ENCODE results near the gene FAM20C. TPM values are rescaled to one million over a fixed set of nuclear protein-coding genes. Genes with fewer than 3 reads are reported as not detected.

The FAM20C gene
- total RNA-seq, 1 donor from 2014 or later, result 90.8 TPM

GRCh38 chr7:213324-213993 is 21.1 kb downstream of the FAM20C start:
- Histone ChIP-seq H3K27me3 (no peaks in the 10 kb centered on the region), H3K4me1 (peaks cover 0 to 3% of the 10 kb centered on the region in 2 donors), H3K4me3 (no peak overlapping the region), H3K36me3 (peaks cover 31 to 44% of the 10 kb centered on the region in 2 donors), H3K9me3 (no peaks in the 10 kb centered on the region), H3K27ac (no peak overlapping the region)
- TF ChIP-seq CTCF (IDR thresholded peaks at IDR 0.05), result no peak
- intact Hi-C loops (cut with DNase I), result no loop called here
- no peak for DNase-seq (ENCODE audit: low spot score in 2 of 2)

GRCh38 chr7:214410-215212 is 22.2 kb downstream of the FAM20C start:
- Histone ChIP-seq H3K4me3 (no peak overlapping the region), H3K27ac (no peak overlapping the region), H3K36me3 (peaks cover 27 to 42% of the 10 kb centered on the region in 2 donors), H3K4me1 (peaks cover 0 to 3% of the 10 kb centered on the region in 2 donors), H3K9me3 (no peaks in the 10 kb centered on the region), H3K27me3 (no peaks in the 10 kb centered on the region)
- DNase-seq (ENCODE audit: low spot score in 2 of 2), result no peak
- intact Hi-C loops (cut with DNase I), result no loop called here
- TF ChIP-seq CTCF (IDR thresholded peaks at IDR 0.05), result no peak

- no peak for DNase-seq (ENCODE audit: low spot score in 2 of 2)
- H3K4me1 ChIP-seq, result peaks cover 0 to 3% of the 10 kb centered on the region in 2 donors
- no peak for TF ChIP-seq CTCF (IDR thresholded peaks at IDR 0.05)
- intact Hi-C loops (cut with DNase I), result no loop called here
- H3K4me3 ChIP-seq, result no peak overlapping the region
- no peaks in the 10 kb centered on the region for H3K27me3 ChIP-seq
- H3K36me3 ChIP-seq, result peaks cover 16 to 29% of the 10 kb centered on the region in 2 donors
- no peak overlapping the region for H3K27ac ChIP-seq
- H3K9me3 ChIP-seq, result no peaks in the 10 kb centered on the region
These were observed 24.3 kb downstream of the FAM20C start for GRCh38 chr7:216360-217300.

- H3K4me3 ChIP-seq, result no peak overlapping the region
- DNase-seq (ENCODE audit: low spot score in 2 of 2), result no peak
- intact Hi-C loops (cut with DNase I), result no loop called here
- H3K27me3 ChIP-seq, result no peaks in the 10 kb centered on the region
- no peak overlapping the region for H3K27ac ChIP-seq
- peaks cover 0 to 3% of the 10 kb centered on the region in 2 donors for H3K4me1 ChIP-seq
- no peak for TF ChIP-seq CTCF (IDR thresholded peaks at IDR 0.05)
- peaks cover 16 to 24% of the 10 kb centered on the region in 2 donors for H3K36me3 ChIP-seq
- H3K9me3 ChIP-seq, result no peaks in the 10 kb centered on the region
These were observed 25.4 kb downstream of the FAM20C start for GRCh38 chr7:217781-218180.

- no peak overlapping the region for H3K27ac ChIP-seq
- no peaks in the 10 kb centered on the region for H3K9me3 ChIP-seq
- no peak for TF ChIP-seq CTCF (IDR thresholded peaks at IDR 0.05)
- DNase-seq (ENCODE audit: low spot score in 2 of 2), result no peak
- H3K4me1 ChIP-seq, result peaks cover 0 to 3% of the 10 kb centered on the region in 2 donors
- intact Hi-C loops (cut with DNase I), result no loop called here
- H3K36me3 ChIP-seq, result peaks cover 16 to 24% of the 10 kb centered on the region in 2 donors
- no peaks in the 10 kb centered on the region for H3K27me3 ChIP-seq
- no peak overlapping the region for H3K4me3 ChIP-seq
These were observed 25.9 kb downstream of the FAM20C start for GRCh38 chr7:218316-218715.
